Kidney (tissue), 14 donors: ENCODE data around the gene HECTD4. TPM values are rescaled to one million over a fixed set of nuclear protein-coding genes. Genes with fewer than 3 reads are reported as not detected.

ENCODE experiments used
- DNase-seq, 5 donors: peaks; one replicate each; pipeline ENCODE4 v3.0.0-alpha.2; 2013 to 2020
- FAIRE-seq: peaks from 2 replicates; lab custom pipeline; 2012; peaks lifted over from hg19 to GRCh38; lab: Jason Lieb, UNC
- H3K27ac ChIP-seq, 2 donors: one replicate each; pipeline ENCODE4 v1.7.0; 2013; ENCODE audit warnings: low read depth in 2 of 2, low read length in 2 of 2, inconsistent platforms in 1 of 2
- H3K27me3 ChIP-seq: one replicate; pipeline ENCODE4 v1.7.1; 2013; ENCODE audit warnings: low read length, inconsistent platforms; ENCODE audit not compliant: control insufficient read depth, insufficient read depth
- H3K36me3 ChIP-seq, 3 donors: one replicate each; pipeline versions ENCODE4 v1.7.0 to v1.7.1; 2013; ENCODE audit warnings: low read length in 3 of 3, control low read depth in 1 of 3, inconsistent platforms in 1 of 3; ENCODE audit not compliant: insufficient read depth in 3 of 3, control insufficient read depth in 2 of 3
- H3K4me1 ChIP-seq, 3 donors: one replicate each; pipeline versions ENCODE4 v1.7.0 to v1.7.1; 2013; ENCODE audit warnings: low read length in 3 of 3, inconsistent platforms in 1 of 3, low read depth in 1 of 3; ENCODE audit not compliant: control insufficient read depth in 2 of 3, insufficient read depth in 2 of 3
- H3K4me3 ChIP-seq, 3 donors: one replicate each; pipeline versions ENCODE4 v1.7.0 to v1.8.1; 2013; ENCODE audit warnings: low read length in 3 of 3, control low read depth in 1 of 3, inconsistent platforms in 1 of 3
- H3K9ac ChIP-seq, 3 donors: one replicate each; pipeline versions ENCODE4 v1.7.0 to v1.7.1; 2013; ENCODE audit warnings: low read length in 3 of 3, control low read depth in 1 of 3, inconsistent platforms in 1 of 3
- H3K9me3 ChIP-seq, 3 donors: one replicate each; pipeline versions ENCODE4 v1.7.0 to v1.7.1; 2013; ENCODE audit warnings: low read length in 3 of 3, control low read depth in 1 of 3, inconsistent platforms in 1 of 3; ENCODE audit not compliant: control insufficient read depth in 2 of 3, insufficient read depth in 1 of 3
- intact Hi-C: fragments of 100-400 bp; cut with DNase I; formaldehyde crosslinking; loops from one replicate; pipeline ENCODE4 v1.11.1; 2022
- polyA plus RNA-seq: library from polyadenylated mRNA; stranded (reverse); fragments of 350-450 nt; fragmentation: Illumina TruSeq; extraction: RNeasy Lipid Tissue Mini Kit (QIAGEN cat#74804); gene quantifications from one replicate; pipeline ENCODE4 v1.2.3, GENCODE V29; 2014; ENCODE audit warnings: low read depth, low replicate concordance; ENCODE audit not compliant: insufficient read depth
- total RNA-seq: library from RNA; stranded (reverse); fragmentation: NEBNext Ultra II Directional; extraction: Animal tissue kit (Norgen Biotek cat#: 25700); gene quantifications from one replicate; pipeline ENCODE4 v1.2.1, GENCODE V29; 2021
- TF ChIP-seq, protein P1 (sequence below): IDR thresholded peaks from 3 replicates; pipeline ENCODE4 v1.5.1; 2012; ENCODE audit warnings: mild to moderate bottlenecking, moderate library complexity, borderline replicate concordance; ENCODE audit not compliant: insufficient read depth; ENCODE audit errors: extremely low read depth
- donor health status: control.
- donor health status: control.
- donor health status: control.
- donor health status: control.
- donor health status: control.
- donor health status: DM: yes; HTN: yes; CAD: no.
- donor health status: Normal renal cell carcinoma (clear cell type).

HECTD4 gene
- total and polyA plus RNA-seq, 2 donors from 2014 or later: 15.6 to 53.1 TPM

DNA sequence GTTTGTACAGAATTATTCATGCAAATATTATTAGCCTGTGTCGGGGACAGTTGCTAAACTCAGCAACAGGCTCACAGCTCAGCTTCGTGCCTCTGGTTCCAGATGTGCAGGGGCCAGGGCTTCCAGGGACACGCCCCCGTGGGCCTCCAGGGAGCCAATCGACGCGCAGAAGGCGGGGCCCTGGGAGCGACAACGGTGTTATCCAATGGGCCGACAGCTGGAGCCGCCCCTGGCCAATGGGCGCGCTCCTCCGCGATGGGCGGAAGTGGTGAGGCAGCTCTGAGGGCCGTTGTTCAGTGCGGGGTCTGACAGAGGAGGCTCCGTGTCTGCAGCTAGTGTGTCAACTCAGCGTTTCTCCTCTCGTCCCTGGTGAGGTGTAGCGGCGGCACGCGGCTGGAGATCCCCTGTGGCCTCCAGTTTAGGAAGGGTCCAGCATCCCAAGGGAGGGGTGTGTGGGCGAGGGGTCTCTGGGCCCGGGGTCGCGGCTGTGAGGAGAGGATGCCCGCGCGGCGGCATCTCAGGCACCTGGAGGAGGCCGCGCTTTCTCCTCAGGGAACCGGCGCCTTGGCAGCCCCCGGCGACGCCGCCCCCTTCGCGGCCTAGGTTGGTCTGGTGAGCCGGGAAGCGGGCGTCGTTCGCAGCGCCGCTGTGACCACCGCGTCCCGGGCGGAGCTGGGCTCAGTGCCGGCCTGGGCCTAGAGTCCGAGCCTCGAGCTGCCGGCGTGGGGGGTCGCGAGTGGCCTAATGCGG is 256.8 kb downstream of the HECTD4 start, which contains the start of gene TRAFD1:
TRAFD1 (plus strand) TSS at position 311 of the 750 bp plus-strand sequence. CDS start 4,963 bp downstream, outside the sequence.
- FAIRE-seq: peak; percentile 92

GRCh38 chr12:112124918-112125249 is 257.3 kb downstream of the HECTD4 start:
- Histone ChIP-seq H3K9me3 (no peaks in the 10 kb centered on the region), H3K36me3 (no peaks in the 10 kb centered on the region), H3K4me1 (peaks cover 0 to 10% (median 3%) of the 10 kb centered on the region in 3 donors), H3K9ac (no peak overlapping the region), H3K4me3 (peak overlapping the region in 2 of 3 donors; percentile 1 to 33), H3K27ac (no peak overlapping the region), H3K27me3 (no peaks in the 10 kb centered on the region)
- TF ChIP-seq, protein P1, sequence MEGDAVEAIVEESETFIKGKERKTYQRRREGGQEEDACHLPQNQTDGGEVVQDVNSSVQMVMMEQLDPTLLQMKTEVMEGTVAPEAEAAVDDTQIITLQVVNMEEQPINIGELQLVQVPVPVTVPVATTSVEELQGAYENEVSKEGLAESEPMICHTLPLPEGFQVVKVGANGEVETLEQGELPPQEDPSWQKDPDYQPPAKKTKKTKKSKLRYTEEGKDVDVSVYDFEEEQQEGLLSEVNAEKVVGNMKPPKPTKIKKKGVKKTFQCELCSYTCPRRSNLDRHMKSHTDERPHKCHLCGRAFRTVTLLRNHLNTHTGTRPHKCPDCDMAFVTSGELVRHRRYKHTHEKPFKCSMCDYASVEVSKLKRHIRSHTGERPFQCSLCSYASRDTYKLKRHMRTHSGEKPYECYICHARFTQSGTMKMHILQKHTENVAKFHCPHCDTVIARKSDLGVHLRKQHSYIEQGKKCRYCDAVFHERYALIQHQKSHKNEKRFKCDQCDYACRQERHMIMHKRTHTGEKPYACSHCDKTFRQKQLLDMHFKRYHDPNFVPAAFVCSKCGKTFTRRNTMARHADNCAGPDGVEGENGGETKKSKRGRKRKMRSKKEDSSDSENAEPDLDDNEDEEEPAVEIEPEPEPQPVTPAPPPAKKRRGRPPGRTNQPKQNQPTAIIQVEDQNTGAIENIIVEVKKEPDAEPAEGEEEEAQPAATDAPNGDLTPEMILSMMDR: no peak
- FAIRE-seq: no peak
- intact Hi-C loops: no loop called here
- DNase-seq: no peak

More for the DNA sequence above, 256.8 kb downstream of the HECTD4 start, which contains the start of gene TRAFD1:
- Histone ChIP-seq H3K27ac (peak within 1 kb of the TSS; percentile 82 to 83), H3K4me1 (peaks cover 0 to 11% (median 3%) of the 10 kb centered on the region in 3 donors), H3K9ac (peak within 1 kb of the TSS; percentile 69 to 88 (median 84)), H3K4me3 (peak within 1 kb of the TSS; percentile 90 to 94 (median 90)), H3K9me3 (no peaks in the 10 kb centered on the region), H3K27me3 (no peaks in the 10 kb centered on the region), H3K36me3 (no peaks in the 10 kb centered on the region)
- TF ChIP-seq, protein P1: no peak
- intact Hi-C loops: no loop called here
- DNase-seq: peak; percentile 98 to 99 (median 98)

DNA sequence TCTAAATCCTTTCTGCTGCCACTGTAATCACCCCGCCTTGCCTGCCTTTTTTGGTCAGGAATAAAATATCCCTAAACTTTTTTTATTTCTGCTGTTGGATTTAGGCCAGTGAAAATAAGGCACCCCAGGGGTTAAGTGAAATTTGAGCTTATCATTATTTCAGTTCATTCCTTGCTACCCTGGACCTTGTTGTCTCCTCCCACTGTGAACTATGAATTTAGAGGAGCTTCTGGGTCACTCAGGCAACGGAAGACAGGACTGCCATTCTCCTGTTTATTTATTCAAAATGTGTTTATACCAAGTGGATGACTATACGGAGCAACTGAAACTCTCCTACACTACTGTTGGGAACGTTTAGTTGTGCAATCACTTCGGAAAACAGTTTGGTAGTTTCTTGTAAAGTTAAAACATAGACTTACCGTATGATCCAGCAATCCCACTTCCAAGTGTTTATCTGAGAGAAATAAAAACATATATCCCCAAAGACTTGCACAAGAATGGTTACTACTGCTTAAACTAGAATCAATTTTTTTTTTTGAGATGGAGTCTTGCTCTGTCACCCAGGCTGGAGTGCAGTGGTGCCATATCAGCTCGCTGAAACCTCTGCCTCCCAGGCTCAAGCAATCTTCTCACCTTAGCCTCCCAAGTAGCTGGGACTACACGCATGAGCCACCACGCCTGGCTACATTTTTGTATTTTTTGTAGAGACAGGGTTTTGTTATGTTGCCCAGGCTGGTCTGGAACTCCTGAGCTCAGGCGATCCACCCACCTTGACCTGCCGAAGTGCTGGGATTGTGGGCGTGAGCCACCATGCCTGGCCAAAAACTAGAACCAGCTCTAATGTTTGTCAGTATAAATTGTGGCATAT is 259.2 kb downstream of the HECTD4 start:
- Histone ChIP-seq H3K9ac (no peak overlapping the region), H3K27me3 (no peaks in the 10 kb centered on the region), H3K9me3 (no peaks in the 10 kb centered on the region), H3K4me3 (no peak overlapping the region), H3K36me3 (no peaks in the 10 kb centered on the region), H3K27ac (no peak overlapping the region), H3K4me1 (peaks cover 0 to 7% (median 3%) of the 10 kb centered on the region in 3 donors)
- FAIRE-seq (no peak), DNase-seq (peak in 2 of 5 donors; percentile 12 to 37)
- TF ChIP-seq, protein P1: no peak
- intact Hi-C loops: no loop called here
